ENCODE results near the gene ABHD10. TPM values are rescaled to one million over a fixed set of nuclear protein-coding genes. Genes with fewer than 3 reads are reported as not detected.

ABHD10 gene
- total and polyA plus RNA-seq, 10 donors, result 24.2 to 34.8 (median 28.3) TPM

DNA sequence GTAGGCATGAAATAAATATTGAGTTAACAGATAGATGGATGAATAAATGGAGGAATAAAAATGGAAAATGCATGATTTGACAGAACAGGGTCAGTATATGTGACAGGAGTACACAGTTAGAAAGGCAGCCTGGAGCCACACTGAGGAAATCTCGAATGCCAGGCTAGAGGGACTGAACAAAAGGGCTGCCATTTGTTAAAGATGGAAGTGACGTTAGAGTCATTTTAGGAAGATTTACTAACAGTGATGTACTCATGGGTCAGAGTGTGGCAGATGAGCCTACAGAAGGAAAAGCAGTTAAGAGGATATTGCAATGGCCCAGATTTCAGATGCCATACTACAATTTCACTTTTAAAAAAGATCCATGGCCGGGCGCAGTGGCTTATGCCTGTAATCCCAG lies 48.3 kb downstream of the ABHD10 start:
- DNase-seq, result no peak
- intact Hi-C loops (cut with DNase I; ENCODE audit: low total_unique reads), result no loop called here
- Histone ChIP-seq H3K27me3 (replicated peaks in 1 of 7) (no peaks in the 10 kb centered on the region), H3K4me3 (no peak overlapping the region), H3K36me3 (no peaks in the 10 kb centered on the region), H3K9me3 (no peaks in the 10 kb centered on the region), H3K4me1 (no peaks in the 10 kb centered on the region), H3K27ac (no peak overlapping the region)
- WGBS, 5 donors, result 76 to 89% (median 83%) methylated on average over 4 of the region's 4 CpGs
- no peak for TF ChIP-seq POLR2AphosphoS5 (IDR thresholded peaks at IDR 0.05)
- TF ChIP-seq, protein P1, sequence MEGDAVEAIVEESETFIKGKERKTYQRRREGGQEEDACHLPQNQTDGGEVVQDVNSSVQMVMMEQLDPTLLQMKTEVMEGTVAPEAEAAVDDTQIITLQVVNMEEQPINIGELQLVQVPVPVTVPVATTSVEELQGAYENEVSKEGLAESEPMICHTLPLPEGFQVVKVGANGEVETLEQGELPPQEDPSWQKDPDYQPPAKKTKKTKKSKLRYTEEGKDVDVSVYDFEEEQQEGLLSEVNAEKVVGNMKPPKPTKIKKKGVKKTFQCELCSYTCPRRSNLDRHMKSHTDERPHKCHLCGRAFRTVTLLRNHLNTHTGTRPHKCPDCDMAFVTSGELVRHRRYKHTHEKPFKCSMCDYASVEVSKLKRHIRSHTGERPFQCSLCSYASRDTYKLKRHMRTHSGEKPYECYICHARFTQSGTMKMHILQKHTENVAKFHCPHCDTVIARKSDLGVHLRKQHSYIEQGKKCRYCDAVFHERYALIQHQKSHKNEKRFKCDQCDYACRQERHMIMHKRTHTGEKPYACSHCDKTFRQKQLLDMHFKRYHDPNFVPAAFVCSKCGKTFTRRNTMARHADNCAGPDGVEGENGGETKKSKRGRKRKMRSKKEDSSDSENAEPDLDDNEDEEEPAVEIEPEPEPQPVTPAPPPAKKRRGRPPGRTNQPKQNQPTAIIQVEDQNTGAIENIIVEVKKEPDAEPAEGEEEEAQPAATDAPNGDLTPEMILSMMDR (IDR thresholded peaks at IDR 0.05 in 8 of 11, conservative IDR thresholded peaks at IDR 0.05 in 3 of 11), result no peak
- no peak for TF ChIP-seq POLR2A (IDR thresholded peaks at IDR 0.05)

DNA sequence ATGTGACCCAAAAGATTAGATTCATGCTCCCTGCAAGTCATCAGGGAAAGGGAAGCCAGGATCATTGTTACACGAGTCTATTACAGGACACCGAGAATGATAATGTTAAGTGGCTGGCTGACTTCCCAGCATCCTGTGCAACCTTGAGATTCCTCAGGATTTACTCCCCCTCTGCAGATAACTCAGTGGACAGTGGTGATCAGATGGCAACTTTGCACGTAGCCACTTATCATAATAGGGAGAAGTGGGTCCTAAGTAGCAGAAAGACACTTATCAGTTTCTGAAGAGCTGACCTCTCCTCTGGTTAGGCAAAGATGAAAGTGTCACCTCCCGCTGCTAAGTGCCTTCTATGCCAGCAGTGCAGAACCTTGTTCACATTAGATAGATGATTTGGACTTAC lies 49.0 kb downstream of the ABHD10 start:
- intact Hi-C loops (cut with DNase I; ENCODE audit: low total_unique reads), result no loop called here

DNA sequence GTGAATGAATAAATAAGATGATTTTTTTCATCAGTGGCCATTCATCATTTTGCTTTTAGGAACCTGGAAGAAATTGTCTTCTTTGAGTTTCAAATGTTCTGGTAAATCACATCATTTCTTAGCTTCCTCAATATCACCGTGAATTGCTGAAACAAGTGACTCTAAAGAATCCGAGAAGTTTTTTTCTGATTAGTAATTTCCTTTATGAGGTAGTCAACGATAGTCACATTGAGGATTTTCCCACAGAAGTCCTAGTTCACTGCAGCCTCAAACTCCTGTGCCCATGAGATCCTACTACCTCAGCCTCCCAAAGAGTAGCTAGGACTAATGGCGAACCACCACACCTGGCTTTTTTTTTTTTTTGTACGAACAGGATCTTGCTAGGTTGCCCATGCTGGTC lies 52.1 kb downstream of the ABHD10 start:
- WGBS, 5 donors, result 90 to 95% (median 91%) methylated on average over 5 of the region's 5 CpGs
- Histone ChIP-seq H3K27me3 (replicated peaks in 1 of 7) (no peaks in the 10 kb centered on the region), H3K27ac (no peak overlapping the region), H3K9me3 (no peaks in the 10 kb centered on the region), H3K4me3 (no peak overlapping the region), H3K4me1 (no peaks in the 10 kb centered on the region), H3K36me3 (no peaks in the 10 kb centered on the region)
- intact Hi-C loops (cut with DNase I; ENCODE audit: low total_unique reads), result no loop called here
- no peak for TF ChIP-seq POLR2A (IDR thresholded peaks at IDR 0.05)
- no peak for TF ChIP-seq POLR2AphosphoS5 (IDR thresholded peaks at IDR 0.05)
- TF ChIP-seq, protein P1 (IDR thresholded peaks at IDR 0.05 in 8 of 11, conservative IDR thresholded peaks at IDR 0.05 in 3 of 11), result no peak
- DNase-seq, result no peak

More for the DNA sequence above, 49.0 kb downstream of the ABHD10 start:
- Histone ChIP-seq H3K27me3 (replicated peaks in 1 of 7) (no peaks in the 10 kb centered on the region), H3K4me3 (no peak overlapping the region), H3K27ac (no peak overlapping the region), H3K36me3 (no peaks in the 10 kb centered on the region), H3K4me1 (no peaks in the 10 kb centered on the region), H3K9me3 (no peaks in the 10 kb centered on the region)
- no peak for TF ChIP-seq POLR2A (IDR thresholded peaks at IDR 0.05)
- TF ChIP-seq POLR2AphosphoS5 (IDR thresholded peaks at IDR 0.05), result no peak
- TF ChIP-seq, protein P1 (IDR thresholded peaks at IDR 0.05 in 8 of 11, conservative IDR thresholded peaks at IDR 0.05 in 3 of 11), result no peak
- WGBS, 5 donors, result 67 to 77% (median 70%) methylated on average over 4 of the region's 4 CpGs
- no peak for DNase-seq

DNA sequence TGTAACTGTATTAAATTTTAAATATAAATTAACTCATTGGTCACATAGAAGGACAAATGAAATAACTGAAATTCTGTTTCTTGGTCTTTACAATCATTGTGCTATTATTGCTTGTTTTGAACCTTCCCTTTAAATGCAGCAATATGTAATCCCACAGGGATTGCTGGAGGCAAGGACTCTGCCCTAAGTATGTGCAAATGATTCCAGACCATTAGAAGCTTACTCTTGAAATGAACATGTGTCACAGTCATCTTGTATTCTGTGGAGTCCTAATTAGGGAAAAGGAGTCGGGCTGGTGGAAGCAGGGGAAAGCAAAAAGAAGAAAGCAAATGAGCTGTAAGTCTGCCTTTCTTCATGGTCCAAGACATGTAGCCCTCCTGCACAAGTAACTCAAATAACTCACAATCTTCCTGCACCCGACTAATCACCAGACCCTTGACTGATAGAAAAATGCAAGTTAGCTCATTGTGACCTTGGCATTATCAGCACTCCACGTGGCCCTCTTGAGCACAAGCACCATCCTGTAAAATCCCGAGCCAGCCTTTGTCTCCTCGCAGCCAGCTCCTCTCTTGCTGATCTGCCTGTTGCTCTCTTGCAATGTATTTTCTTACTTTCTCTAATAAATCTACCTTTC lies 53.4 kb downstream of the ABHD10 start:
- no peak for DNase-seq
- intact Hi-C loops (cut with DNase I; ENCODE audit: low total_unique reads), result no loop called here
- peaks cover 0 to 2% (median 0%) of the 10 kb centered on the region in 8 donors for H3K9me3 ChIP-seq
- 64 to 77% (median 73%) methylated on average over 5 of the region's 5 CpGs for WGBS, 5 donors
- H3K27ac ChIP-seq, result no peak overlapping the region
- no peak for TF ChIP-seq POLR2A (IDR thresholded peaks at IDR 0.05)
- TF ChIP-seq, protein P1 (IDR thresholded peaks at IDR 0.05 in 8 of 11, conservative IDR thresholded peaks at IDR 0.05 in 3 of 11), result no peak
- TF ChIP-seq POLR2AphosphoS5 (IDR thresholded peaks at IDR 0.05), result no peak
- no peaks in the 10 kb centered on the region for H3K27me3 ChIP-seq (replicated peaks in 1 of 7)
- H3K4me1 ChIP-seq, result no peaks in the 10 kb centered on the region
- H3K36me3 ChIP-seq, result no peaks in the 10 kb centered on the region
- no peak overlapping the region for H3K4me3 ChIP-seq
